GDM1 (cell line): ENCODE measurements around the gene HINT1.

ENCODE experiments used
- DNase-seq: peaks from one replicate; lab custom pipeline; 2025; lab: John Stamatoyannopoulos, UW

HINT1 gene

DNA sequence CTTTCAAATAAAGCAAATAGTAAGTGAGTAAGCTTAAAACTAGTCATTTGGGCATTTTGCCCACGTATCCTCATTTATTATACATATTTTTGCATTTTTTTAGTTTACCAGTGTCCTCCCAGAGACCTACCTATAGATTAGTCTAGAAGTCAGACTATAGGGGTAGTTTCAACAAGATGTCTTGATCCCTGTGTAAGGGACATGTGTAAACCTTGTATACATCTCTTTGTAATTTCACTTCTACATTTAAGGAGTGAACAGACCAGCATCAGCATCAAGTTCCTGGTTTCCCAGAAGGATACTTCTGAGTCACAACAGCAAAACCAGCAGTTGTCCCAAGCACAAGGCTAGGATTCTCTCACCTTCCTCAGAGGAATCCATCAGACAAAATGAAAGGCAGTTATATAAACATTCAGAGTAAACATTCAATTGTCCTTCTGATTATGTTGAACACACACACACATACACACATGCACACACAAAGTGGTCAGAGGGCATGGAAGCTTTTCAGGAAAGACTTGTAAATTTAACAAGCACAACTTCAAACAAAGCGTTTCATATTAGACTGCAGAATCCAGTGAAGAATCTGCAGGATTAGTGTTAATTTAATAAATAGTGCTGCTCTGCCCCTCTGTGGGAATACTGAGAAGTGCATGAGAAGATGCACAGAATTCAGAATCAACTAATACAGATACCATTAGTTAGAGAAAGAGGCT lies 55.4 kb downstream of the HINT1 start:
- DNase-seq = peak; percentile 18
